Measurements from ENCODE around the gene PRAC1. TPM values are rescaled to one million over a fixed set of nuclear protein-coding genes. Genes with fewer than 3 reads are reported as not detected.

The PRAC1 gene
- polyA plus RNA-seq, 1 of the 3 experiments (the other 2 are of a cell fraction) = not detected

DNA sequence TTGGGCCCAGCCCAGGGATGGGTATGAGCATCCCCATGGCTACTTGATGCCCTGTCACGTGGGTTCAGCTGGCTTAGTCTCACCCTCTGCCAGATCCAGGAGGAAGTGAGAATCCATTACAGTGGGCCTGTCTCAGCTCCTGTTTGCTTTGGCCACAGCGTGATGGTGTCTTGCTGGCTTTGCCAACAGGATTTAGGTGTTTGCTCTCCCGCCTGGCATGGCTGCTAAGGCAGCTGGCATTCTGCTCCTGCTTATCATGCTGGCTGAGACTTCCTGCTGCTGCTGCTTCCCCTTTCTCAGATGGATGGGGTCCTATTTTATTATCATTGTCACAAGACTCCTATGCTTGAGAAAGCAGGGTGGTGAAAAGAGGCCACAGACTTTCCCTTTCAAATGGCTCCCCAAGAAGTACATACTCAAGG, 34.5 kb upstream of the PRAC1 start:
- Histone ChIP-seq H3K36me3 (replicated peaks in 1 of 2; ENCODE audit: control insufficient read depth in 1 of 2, insufficient read depth in 2 of 2, low read length in 1 of 2) (no peaks in the 10 kb centered on the region), H3F3A (replicated peaks; ENCODE audit: insufficient read depth) (no peaks in the 10 kb centered on the region), H3K4me3 (ENCODE audit: low read depth in 2 of 2, low read length in 1 of 2) (no peak overlapping the region), H3K9me3 (no peaks in the 10 kb centered on the region), H3K9me2 (no peaks in the 10 kb centered on the region), H3K27ac (ENCODE audit: low read depth in 2 of 2, low read length in 1 of 2) (no peak overlapping the region), H4K20me1 (ENCODE audit: insufficient read depth) (no peaks in the 10 kb centered on the region), H3K9ac (no peak overlapping the region), H3K4me1 (ENCODE audit: control insufficient read depth in 1 of 2, insufficient read depth in 2 of 2, low read depth in 1 of 2, low read length in 1 of 2) (no peaks in the 10 kb centered on the region), H3K27me3 (ENCODE audit: insufficient read depth) (peaks cover 98% of the 10 kb centered on the region), H3K4me2 (no peak overlapping the region), H3K79me2 (ENCODE audit: insufficient read depth) (no peaks in the 10 kb centered on the region), H2AFZ (ENCODE audit: low read depth) (no peak overlapping the region)
- no peak for DNase-seq
- WGBS (ENCODE audit: low lambda C conversion rate) = 26% methylated on average over 3 of the region's 3 CpGs
- CTCF ChIA-PET = interaction anchor here (0.6 to 4.2 kb wide), 4 partner anchors 32 to 563 kb away, joined by 3 to 17 read pairs (median 8); no protein-coding TSS in a partner anchor
- POLR2A ChIA-PET = no interaction called here
- TF ChIP-seq, protein P1, sequence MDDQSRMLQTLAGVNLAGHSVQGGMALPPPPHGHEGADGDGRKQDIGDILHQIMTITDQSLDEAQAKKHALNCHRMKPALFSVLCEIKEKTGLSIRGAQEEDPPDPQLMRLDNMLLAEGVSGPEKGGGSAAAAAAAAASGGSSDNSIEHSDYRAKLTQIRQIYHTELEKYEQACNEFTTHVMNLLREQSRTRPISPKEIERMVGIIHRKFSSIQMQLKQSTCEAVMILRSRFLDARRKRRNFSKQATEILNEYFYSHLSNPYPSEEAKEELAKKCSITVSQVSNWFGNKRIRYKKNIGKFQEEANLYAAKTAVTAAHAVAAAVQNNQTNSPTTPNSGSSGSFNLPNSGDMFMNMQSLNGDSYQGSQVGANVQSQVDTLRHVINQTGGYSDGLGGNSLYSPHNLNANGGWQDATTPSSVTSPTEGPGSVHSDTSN (IDR thresholded peaks at IDR 0.05) = no peak
- no peak for TF ChIP-seq MXI1 (IDR thresholded peaks at IDR 0.05; ENCODE audit: low read depth, low read length)
- no peak for TF ChIP-seq RCOR1 (IDR thresholded peaks at IDR 0.05; ENCODE audit: low read length)
- TF ChIP-seq EP300 (IDR thresholded peaks at IDR 0.05; ENCODE audit: borderline replicate concordance in 1 of 2, low read depth in 1 of 2, low read length in 1 of 2) = no peak
- TF ChIP-seq TCF12 (IDR thresholded peaks at IDR 0.05) = no peak
- no peak for TF ChIP-seq POLR2AphosphoS5 (IDR thresholded peaks at IDR 0.05; ENCODE audit: low read depth, low read length)
- TF ChIP-seq, protein P2, sequence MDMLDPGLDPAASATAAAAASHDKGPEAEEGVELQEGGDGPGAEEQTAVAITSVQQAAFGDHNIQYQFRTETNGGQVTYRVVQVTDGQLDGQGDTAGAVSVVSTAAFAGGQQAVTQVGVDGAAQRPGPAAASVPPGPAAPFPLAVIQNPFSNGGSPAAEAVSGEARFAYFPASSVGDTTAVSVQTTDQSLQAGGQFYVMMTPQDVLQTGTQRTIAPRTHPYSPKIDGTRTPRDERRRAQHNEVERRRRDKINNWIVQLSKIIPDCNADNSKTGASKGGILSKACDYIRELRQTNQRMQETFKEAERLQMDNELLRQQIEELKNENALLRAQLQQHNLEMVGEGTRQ (IDR thresholded peaks at IDR 0.05; ENCODE audit: borderline replicate concordance, low read depth, low read length) = no peak
- no peak for TF ChIP-seq GATA2 (CRISPR knock-in tag; IDR thresholded peaks at IDR 0.05)

DNA sequence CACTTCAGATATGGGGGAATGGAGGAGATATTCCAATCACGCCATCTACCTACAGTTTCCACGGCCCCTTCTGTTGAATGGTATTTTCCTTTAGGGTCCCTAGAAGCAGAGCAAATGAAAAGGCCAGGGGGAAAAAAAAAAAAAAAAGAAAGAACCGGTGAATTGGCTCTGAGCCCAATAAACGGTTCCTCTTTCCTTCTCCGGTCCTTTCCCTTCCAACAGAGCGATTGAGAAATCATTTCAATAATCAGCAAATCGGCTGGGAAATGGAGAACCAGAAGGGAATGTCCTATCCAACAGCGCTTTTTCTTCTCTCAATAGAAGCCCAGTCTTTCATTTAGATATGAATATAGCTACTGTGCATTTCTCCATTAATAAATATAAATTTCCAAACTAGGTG, 33.0 kb upstream of the PRAC1 start:
- H3K4me1 ChIP-seq (ENCODE audit: control insufficient read depth in 1 of 2, insufficient read depth in 2 of 2, low read depth in 1 of 2, low read length in 1 of 2) = no peaks in the 10 kb centered on the region
- H4K20me1 ChIP-seq (ENCODE audit: insufficient read depth) = no peaks in the 10 kb centered on the region
- H3K27me3 ChIP-seq (ENCODE audit: insufficient read depth) = peaks cover 98% of the 10 kb centered on the region
- DNase-seq = no peak
- TF ChIP-seq POLR2AphosphoS5 (IDR thresholded peaks at IDR 0.05; ENCODE audit: low read depth, low read length) (no peak), RAD21 (IDR thresholded peaks at IDR 0.05; ENCODE audit: low read length) (no peak), GABPA (IDR thresholded peaks at IDR 0.05; ENCODE audit: low read depth) (no peak), EP300 (IDR thresholded peaks at IDR 0.05; ENCODE audit: borderline replicate concordance in 1 of 2, low read depth in 1 of 2, low read length in 1 of 2) (no peak), GATA2 (CRISPR knock-in tag; IDR thresholded peaks at IDR 0.05) (no peak), TCF12 (IDR thresholded peaks at IDR 0.05) (no peak), RXRA (IDR thresholded peaks at IDR 0.05; ENCODE audit: borderline replicate concordance, low read depth) (no peak), TEAD4 (IDR thresholded peaks at IDR 0.05; ENCODE audit: borderline replicate concordance, insufficient read depth) (no peak), RFX5 (IDR thresholded peaks at IDR 0.05; ENCODE audit: low read length) (no peak), TAF1 (IDR thresholded peaks at IDR 0.05; ENCODE audit: borderline replicate concordance, low read depth, low read length) (no peak)
- TF ChIP-seq, protein P3, sequence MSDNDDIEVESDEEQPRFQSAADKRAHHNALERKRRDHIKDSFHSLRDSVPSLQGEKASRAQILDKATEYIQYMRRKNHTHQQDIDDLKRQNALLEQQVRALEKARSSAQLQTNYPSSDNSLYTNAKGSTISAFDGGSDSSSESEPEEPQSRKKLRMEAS (IDR thresholded peaks at IDR 0.05; ENCODE audit: low read depth) = no peak
- TF ChIP-seq, protein P1 (IDR thresholded peaks at IDR 0.05) = no peak
- H3K9ac ChIP-seq = no peak overlapping the region
- H3K27ac ChIP-seq (ENCODE audit: low read depth in 2 of 2, low read length in 1 of 2) = no peak overlapping the region
- H3K36me3 ChIP-seq (replicated peaks in 1 of 2; ENCODE audit: control insufficient read depth in 1 of 2, insufficient read depth in 2 of 2, low read length in 1 of 2) = no peaks in the 10 kb centered on the region
- H2AFZ ChIP-seq (ENCODE audit: low read depth) = no peak overlapping the region
- H3K79me2 ChIP-seq (ENCODE audit: insufficient read depth) = no peaks in the 10 kb centered on the region
- no peaks in the 10 kb centered on the region for H3K9me2 ChIP-seq
- POLR2A ChIA-PET = no interaction called here
- H3K4me2 ChIP-seq = no peak overlapping the region
- H3K4me3 ChIP-seq (ENCODE audit: low read depth in 2 of 2, low read length in 1 of 2) = no peak overlapping the region
- 23% methylated on average over 8 of the region's 8 CpGs for WGBS (ENCODE audit: low lambda C conversion rate)
- CTCF ChIA-PET = interaction anchor here (0.6 to 4.2 kb wide), 4 partner anchors 31 to 612 kb away, joined by 4 to 17 read pairs (median 8); no protein-coding TSS in a partner anchor
- H3K9me3 ChIP-seq = no peaks in the 10 kb centered on the region
- H3F3A ChIP-seq (replicated peaks; ENCODE audit: insufficient read depth) = no peaks in the 10 kb centered on the region

Data from SK-N-SH (cell line).